Measurements from ENCODE around the gene SYNGAP1.
"Not testable (repeated sequence)": the region's sequence is repeated elsewhere in the genome, so short reads cannot be mapped to it uniquely, and the experiment has no call there.

The SYNGAP1 gene

DNA sequence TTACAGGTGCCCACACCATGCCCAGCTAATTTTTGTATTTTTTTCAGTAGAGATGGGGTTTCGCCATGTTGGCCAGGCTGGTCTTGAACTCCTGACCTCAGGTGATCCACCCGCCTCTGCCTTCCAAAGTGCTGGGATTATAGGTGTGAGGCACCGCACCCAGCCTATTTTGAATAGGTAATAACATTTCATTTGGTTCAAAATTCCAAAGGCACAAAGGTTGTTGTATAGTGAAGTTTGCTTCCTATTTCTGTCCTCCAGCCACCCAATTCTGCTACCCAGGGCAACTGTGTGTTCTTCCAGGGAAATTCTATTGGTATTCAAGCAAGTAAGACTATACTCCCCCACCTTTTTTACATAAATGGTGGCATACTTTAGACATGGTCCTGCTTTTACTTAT is 21.3 kb upstream of the SYNGAP1 start:
- H3K27ac ChIP-seq; DNase-seq (ENCODE audit: low read depth, low spot score): not testable (repeated sequence)

DNA sequence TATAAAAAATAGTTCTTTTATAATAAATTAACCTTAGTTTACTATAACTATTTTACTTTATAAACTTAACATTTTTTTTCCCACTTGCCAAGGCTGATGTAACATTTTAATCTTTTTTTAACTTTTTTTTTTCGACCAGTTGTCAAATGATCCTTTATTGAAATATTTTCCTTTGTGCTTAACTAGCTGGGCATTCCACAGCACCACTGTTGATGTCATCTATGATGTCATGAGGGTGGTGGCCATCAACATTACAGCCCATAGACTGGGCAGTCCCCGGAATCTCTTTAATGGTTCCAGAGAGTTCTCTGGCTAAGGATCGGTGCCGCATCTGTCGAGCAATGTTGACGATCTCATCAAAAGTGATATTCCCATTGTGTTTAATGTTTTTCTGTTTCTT is 20.0 kb upstream of the SYNGAP1 start:
- not testable (repeated sequence) for H3K27ac ChIP-seq; DNase-seq (ENCODE audit: low read depth, low spot score)

DNA sequence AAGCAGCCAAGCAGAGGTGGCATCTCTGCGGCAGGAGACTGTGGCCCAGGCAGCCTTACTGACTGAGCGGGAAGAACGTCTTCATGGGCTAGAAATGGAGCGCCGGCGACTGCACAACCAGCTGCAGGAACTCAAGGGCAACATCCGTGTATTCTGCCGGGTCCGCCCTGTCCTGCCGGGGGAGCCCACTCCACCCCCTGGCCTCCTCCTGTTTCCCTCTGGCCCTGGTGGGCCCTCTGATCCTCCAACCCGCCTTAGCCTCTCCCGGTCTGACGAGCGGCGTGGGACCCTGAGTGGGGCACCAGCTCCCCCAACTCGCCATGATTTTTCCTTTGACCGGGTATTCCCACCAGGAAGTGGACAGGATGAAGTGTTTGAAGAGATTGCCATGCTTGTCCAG is 15.0 kb upstream of the SYNGAP1 start:
- no peak for DNase-seq (ENCODE audit: low read depth, low spot score)

DNA sequence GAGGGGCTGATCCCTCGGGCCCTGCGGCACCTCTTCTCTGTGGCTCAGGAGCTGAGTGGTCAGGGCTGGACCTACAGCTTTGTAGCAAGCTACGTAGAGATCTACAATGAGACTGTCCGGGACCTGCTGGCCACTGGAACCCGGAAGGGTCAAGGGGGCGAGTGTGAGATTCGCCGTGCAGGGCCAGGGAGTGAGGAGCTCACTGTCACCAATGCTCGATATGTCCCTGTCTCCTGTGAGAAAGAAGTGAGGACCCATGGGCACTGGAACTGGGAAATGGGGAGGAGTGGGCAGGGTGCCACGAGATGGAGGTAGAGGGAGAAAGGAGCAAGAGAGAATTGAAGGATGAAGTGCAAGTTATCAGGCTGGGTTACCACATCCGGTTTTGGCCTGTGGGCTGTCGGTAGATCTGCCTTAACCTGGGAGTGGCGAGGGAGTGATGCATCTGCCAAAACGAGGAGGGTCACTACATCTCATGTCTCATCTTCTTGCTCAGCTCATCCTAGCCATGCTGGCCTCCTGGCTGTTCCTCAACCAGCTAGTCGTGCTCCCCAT is 14.4 kb upstream of the SYNGAP1 start:
- DNase-seq (ENCODE audit: low read depth, low spot score) = no peak
- H3K27ac ChIP-seq = no peak overlapping the region

More for the DNA sequence above, 15.0 kb upstream of the SYNGAP1 start:
- no peak overlapping the region for H3K27ac ChIP-seq

DNA sequence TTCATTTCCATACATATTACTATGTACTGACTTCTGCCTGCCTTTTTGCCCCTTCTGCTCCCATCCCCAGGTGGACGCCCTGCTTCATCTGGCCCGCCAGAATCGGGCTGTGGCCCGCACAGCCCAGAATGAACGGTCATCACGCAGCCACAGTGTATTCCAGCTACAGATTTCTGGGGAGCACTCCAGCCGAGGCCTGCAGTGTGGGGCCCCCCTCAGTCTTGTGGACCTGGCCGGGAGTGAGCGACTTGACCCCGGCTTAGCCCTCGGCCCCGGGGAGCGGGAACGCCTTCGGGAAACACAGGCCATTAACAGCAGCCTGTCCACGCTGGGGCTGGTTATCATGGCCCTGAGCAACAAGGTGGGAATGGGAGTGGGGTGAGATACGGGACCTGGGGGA is 13.7 kb upstream of the SYNGAP1 start:
- DNase-seq (ENCODE audit: low read depth, low spot score) = no peak
- no peak overlapping the region for H3K27ac ChIP-seq

DNA sequence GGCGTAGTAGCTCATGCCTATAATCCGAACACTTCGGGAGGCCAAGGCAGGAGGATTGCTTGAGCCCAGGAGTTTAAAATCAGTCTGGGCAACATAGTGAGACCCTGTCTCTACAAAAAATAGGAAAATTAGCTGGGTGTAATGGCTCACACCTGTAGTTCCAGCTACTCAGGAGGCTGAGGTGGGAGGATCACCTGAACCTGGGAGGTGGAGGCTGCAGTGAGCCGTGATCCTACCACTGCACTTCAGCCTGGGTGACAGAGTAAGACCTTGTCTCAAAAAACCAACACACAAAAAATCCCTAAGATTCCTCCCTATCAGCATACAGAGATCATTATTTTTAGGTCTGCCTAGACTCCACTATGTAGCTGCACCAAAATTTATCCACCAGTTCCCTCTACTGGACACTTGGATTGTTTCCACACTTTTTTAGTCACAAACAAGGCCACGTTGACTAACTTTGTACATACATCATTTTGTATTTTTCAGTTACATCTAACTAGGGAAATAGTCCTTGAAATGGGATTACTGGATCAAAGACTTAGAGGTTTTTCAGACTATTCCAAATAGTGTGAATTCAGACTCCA is 12.6 kb upstream of the SYNGAP1 start:
- no peak overlapping the region for H3K27ac ChIP-seq
- no peak for DNase-seq (ENCODE audit: low read depth, low spot score)

DNA sequence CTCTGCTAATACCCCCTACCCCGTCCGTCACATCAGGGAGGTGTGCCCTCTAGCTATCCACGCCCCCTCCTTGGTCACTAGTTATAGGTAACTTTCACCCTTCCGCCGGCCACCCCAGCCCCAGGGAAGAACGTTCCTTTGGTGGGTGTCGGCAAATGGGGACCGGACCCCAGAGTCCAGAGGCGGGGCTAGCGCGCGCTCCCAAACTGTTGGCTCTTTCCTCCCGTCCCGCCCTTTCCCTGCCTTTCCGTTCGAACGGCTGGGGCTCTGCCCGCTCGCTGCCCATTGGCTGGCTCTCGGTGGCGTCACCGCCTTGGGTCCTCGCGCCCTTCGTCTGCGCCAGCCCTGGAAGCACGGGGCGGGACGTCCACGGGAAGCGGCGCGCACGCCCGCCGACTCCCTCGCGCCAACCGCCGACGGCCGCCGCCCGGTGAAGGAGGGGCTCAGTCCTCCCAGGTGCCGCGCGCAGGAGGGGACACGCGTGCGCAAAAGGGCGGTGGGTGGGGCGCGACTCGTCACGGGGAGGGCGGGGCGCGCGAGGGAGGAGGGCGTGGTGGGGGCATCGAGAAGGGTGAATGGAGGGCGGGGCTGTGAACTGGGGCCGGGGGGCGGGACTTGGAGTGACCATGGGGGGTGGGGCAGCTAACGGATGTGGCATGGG is 9.7 kb upstream of the SYNGAP1 start:
- peak; percentile 94 for DNase-seq (ENCODE audit: low read depth, low spot score)
- H3K27ac ChIP-seq = peak overlapping the region; percentile 68

DNA sequence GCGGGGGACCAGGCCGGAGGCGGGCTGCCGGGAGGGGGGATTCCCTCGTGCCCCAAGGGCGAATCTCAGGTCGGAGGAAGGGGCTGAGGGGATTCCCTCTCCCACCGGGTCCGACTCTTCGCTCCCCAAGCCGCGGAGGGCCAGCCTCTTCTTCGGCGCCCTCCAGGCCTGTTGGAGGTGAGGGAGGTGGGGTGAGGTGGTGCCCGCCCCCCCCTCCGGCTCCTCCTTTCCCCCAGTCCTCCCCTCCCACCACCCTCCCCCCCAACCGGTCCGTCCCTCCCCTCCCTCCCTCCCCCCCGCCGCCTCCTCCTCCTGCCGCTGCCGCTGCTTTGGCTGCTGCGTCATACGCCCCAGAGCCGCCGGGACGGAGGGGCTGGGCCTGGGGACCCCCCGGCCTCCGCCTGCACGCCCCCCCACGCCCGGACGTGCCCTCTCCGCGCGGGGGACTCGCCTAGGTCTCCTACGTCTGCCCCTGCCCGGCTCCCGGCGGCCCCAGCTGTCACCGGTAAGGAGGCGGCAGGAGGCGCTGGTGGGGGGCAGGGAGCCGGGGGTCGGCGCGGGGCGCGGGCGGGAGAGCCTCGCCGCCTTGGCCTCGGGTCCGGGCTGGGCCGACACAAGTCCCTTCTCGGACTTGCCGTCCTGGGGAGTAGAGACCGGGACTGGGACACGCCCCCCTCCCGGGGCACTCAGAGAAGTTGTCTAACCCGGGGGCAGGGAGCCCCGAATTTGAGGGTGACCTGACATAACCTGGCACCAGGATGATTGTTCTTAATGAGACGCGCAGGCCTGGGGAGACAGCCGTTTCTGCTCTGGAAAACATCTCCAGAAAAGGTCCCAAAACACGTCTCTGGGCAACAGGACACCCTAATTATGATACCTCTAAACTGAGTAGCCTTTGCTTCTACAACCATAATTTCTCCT is 8.9 kb upstream of the SYNGAP1 start, which contains the start of gene PHF1:
Gene PHF1 (plus strand): TSS at position 304 of the 921 bp plus-strand sequence. CDS start 1,250 bp downstream, outside the sequence.
- peak; percentile 44 for DNase-seq (ENCODE audit: low read depth, low spot score)

DNA sequence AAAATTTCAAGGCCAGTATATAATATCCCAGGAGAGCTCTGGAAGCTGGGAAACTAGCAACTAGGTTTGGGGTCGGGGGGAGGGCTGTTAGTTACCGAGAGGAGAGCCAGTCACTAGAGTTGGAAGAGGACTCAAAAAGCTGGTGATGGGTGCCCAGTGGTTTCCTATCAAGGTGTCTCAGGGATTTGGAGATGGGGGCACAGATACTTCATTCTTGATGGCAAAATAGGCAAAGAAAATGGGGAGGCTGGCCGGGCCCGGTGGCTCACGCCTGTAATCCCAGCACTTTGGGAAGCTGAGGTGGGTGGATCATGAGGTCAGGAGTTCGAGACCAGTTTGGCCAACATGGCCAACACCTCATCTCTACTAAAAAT is 8.2 kb upstream of the SYNGAP1 start:
- peak overlapping the region; percentile 68 for H3K27ac ChIP-seq
- DNase-seq (ENCODE audit: low read depth, low spot score) = no peak

More for the DNA sequence above, 8.9 kb upstream of the SYNGAP1 start, which contains the start of gene PHF1:
- peak within 1 kb of the TSS; percentile 68 for H3K27ac ChIP-seq

DNA sequence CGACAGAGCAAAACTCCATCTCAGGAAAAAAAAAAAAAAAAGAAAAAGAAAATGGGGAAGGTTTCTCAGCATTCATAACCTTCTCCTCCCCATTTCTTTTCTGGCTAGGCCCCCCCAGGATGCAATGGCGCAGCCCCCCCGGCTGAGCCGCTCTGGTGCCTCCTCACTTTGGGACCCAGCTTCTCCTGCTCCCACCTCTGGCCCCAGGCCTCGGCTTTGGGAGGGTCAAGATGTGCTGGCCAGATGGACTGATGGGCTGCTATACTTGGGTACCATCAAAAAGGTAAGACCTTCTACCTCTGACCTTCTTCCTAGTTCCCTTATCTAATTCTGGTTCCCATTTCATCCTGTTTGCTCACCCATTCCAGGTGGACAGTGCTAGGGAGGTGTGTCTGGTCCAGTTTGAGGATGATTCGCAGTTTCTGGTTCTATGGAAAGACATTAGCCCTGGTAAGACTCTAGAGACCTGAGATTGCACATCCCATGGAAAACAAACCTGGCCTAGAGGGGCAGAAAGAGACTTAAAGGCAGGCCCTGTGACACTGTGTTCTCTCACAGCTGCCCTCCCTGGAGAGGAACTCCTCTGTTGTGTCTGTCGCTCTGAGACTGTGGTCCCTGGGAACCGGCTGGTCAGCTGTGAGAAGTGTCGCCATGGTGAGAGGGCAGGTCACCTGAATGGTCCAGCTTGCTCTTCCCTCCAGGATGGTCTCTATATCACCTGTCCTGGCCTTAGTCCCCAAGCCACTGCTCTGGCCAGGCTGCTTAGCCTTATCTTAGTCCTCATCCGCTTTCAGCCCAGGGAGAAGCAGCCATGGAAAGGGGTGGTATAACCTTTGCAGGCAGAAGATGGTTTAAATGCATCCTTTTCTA is 7.5 kb upstream of the SYNGAP1 start:
- H3K27ac ChIP-seq = no peak overlapping the region
- DNase-seq (ENCODE audit: low read depth, low spot score) = no peak

DNA sequence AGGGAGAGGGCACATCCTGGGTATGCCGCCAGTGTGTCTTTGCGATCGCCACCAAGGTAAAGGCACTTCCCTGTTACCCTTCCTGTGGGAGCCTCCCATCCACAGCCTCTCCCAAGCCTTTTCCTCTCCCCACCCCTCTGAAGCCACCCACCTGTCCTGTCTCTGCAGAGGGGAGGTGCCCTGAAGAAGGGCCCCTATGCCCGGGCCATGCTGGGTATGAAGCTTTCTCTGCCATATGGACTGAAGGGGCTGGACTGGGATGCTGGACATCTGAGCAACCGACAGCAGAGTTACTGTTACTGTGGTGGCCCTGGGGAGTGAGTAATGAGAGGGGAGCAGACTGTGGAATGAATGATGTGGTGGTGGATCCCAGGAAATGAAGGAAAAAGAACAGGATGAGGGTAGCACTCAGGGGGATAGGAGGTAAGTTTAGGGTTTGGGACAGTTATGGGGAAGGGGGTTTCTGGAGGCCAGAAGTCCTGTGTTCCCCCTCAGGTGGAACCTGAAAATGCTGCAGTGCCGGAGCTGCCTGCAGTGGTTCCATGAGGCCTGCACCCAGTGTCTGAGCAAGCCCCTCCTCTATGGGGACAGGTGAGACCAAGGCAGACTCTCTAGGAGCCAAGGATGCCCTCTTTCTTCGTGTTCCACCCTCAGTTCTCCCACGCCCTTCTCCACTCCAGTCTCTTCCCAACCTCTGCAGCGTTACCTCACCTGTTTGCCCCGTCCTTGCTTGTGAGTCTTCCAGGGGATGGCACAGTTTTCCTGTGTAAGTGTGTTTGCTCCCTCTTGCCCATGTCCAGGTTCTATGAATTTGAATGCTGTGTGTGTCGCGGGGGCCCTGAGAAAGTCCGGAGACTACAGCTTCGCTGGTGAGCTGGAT is 6.4 kb upstream of the SYNGAP1 start:
- H3K27ac ChIP-seq = no peak overlapping the region
- no peak for DNase-seq (ENCODE audit: low read depth, low spot score)

DNA sequence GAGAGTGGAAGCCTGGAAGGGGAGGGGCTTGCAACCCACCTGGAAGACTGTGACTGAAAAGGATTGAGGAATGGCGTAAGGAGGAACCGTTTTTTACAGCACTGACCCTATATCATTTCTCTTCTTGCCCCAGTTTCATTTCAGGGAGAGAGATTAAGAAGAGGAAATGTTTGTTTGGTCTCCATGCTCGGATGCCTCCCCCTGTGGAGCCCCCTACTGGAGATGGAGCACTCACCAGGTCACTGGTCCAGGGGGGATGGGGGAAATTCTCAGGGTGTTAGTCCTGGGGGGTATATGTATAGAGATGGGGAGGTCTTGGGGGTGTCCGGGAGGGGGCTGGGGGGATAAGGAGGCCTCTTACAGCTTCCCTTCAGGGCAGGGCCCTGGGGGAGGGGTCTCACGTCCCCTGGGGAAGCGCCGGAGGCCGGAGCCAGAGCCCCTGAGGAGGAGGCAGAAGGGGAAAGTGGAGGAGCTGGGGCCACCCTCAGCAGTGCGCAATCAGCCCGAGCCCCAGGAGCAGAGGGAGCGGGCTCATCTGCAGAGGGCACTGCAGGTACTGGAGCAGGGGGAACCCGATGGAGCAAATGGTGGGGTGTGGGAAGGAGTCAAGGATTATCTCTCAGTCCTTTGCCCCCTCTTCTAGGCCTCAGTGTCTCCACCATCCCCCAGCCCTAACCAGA is 5.1 kb upstream of the SYNGAP1 start:
- no peak overlapping the region for H3K27ac ChIP-seq
- no peak for DNase-seq (ENCODE audit: low read depth, low spot score)

DNA sequence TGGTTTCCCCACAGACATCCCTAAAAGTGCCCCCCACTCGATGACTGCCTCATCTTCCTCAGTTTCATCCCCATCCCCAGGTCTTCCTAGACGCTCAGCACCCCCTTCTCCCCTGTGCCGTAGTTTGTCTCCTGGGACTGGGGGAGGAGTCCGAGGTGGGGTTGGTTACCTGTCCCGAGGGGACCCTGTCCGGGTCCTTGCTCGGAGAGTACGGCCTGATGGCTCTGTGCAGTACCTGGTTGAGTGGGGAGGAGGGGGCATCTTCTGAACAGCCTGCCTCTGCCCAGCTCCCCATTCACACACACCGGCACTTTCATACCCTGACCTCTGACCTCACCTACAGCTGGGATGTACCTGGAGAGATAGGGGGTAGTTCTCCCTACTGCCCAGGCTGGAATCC is 4.0 kb upstream of the SYNGAP1 start:
- H3K27ac ChIP-seq = peak overlapping the region; percentile 90
- DNase-seq (ENCODE audit: low read depth, low spot score) = no peak

DNA sequence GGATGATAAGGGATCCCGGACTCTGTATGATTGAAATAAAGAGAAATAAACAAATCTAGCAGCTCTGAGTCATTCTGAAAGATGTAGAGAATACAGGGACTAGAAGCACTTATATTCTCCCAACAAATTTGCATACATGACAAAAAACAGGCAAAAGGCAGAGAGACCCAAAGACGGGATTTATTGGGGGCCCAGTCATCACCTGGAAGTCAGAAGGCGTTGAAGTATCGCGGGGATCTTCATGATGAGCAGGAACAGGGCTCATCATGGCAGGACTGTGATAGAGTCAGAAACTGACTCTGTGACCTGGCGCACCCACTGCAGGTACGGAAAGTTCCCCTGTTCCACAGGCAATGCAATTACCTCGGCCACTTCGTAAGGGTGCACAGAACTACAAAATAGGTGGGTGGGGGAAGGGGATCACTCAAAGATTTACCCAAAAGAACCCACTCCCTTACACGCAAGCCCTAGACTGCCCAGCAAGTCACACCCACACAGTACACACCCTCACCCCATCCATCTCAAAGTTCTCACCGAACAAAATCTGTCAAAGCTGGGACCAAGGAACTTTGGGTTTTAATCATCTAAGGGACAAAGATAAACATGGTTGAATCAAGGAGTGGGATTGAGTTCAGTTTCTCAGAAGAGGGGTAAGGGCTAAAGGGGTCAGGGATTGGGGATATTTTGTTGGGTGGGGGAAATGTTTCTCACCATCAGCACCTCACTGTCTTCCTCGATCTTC is 3.3 kb upstream of the SYNGAP1 start:
- DNase-seq (ENCODE audit: low read depth, low spot score) = no peak
- H3K27ac ChIP-seq = peak overlapping the region; percentile 90

DNA sequence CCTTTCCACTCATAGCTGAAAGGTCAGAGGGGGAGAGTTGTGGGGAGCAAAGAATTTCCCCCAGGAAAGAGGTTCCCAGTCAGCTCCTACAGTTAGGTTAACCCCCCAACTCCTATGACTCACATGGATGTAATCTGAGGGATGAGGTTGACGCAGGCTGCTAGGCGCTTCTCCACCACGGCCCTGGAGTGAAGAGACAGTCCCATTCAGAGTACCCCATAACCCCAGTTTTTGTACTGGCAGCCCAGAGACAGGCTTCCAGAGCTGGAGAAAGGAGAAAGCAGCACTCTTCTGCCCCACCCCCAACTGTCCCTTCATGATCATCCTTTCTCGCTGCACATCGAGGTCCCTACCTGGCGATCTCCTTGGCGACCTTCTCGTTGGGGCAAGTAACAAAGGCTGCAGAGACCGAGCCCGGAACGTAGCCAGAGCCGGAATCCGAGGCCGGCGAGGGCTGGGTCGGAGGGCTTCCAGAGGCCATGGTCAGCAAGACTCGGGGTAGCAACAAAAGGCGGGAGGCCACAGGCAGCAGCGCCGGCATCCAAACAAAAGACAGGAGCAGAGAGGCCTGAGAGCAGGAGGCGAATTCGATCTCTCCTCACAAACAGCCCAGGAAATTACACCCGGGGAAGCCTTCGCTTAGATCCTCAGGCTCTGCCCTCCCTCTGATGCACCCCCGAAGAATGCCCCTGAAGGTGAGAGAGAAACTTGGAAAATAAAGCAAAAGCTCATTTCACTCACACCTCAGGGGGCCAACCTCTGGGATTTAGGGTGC is 2.5 kb upstream of the SYNGAP1 start:
- peak overlapping the region; percentile 90 for H3K27ac ChIP-seq
- DNase-seq (ENCODE audit: low read depth, low spot score) = no peak

DNA sequence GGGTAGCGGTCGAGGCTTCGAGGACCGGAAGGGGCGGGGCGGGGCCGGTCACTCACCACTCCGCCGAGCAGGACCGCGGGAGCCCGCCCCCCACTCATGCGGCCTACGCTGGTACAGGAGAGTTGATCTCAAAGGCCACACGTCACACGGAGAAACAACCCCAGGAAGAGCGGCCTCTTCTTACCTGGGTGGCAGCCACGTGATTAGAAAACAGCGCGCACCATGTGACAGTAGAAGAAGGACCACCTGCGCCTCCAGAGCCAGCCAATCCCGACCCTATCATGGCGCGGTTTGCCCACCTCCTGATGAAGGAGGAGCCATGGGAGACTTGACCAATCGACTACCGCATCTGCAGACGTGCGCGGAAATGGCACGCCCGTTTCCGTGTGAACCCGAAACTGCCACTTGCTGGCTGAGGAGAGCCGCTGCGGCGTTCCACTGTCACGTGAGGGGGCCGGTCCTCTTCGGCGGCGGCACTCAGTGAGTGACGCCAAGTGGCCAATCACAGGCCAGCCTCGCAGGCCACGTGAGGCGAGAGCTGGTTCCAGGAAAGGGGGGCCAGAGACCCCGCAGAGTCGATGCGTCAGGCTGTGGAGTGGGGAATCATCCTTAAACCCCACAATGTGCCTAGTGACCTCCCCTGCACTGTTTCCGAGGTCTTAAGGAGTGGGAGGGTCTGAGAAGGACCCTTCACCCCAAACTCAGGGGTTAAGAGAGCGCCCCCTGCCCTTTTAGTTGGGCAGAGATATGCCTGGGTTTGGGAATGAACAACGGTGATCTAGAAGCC is 1.8 kb upstream of the SYNGAP1 start, which contains the start of gene CUTA:
Gene CUTA (minus strand): TSS at position 205 of the 787 bp plus-strand sequence. CDS start 107 bp downstream, at position 98.
- DNase-seq (ENCODE audit: low read depth, low spot score) = peak; percentile 100
- peak within 1 kb of the TSS; percentile 90 for H3K27ac ChIP-seq

Data from epithelial cell of prostate (primary cell).